OCI-LY7 (cell line): ENCODE measurements around the gene MDK. TPM values are rescaled to one million over a fixed set of nuclear protein-coding genes. Genes with fewer than 3 reads are reported as not detected.
A peak's percentile ranks its signal among the peaks of the same experiment; 100 is the strongest.

Experiments
- BruUV-seq: library from RNA; stranded (reverse); fragments of 400-500 nt; replicated peaks from 2 replicates; lab custom pipeline; 2021; lab: Mats Ljungman, UMichigan
- CTCF ChIA-PET: fragments of 300-600 bp; sonication (Branson Sonifier 250); formaldehyde crosslinking; loops from one replicate; lab custom pipeline; 2022; ENCODE audit warnings: antibody characterized with exemption; ENCODE audit not compliant: unreplicated experiment; lab: Charles Lee
- POLR2A ChIA-PET: fragments of 300-600 bp; sonication (Branson Sonifier 250); formaldehyde crosslinking; loops from one replicate; lab custom pipeline; 2022; ENCODE audit warnings: antibody characterized with exemption; lab: Charles Lee
- DNase-seq: peaks from one replicate; pipeline ENCODE4 v3.0.0-alpha.2; 2015; ENCODE audit warnings: low spot score
- H2AFZ ChIP-seq: fragments of 200-600 bp; sonication (generic), shearing (Covaris generic); 2 replicates; pipeline ENCODE4 v1.6.1; 2014; ENCODE audit warnings: mild to moderate bottlenecking, antibody characterized with exemption, low read length, moderate library complexity
- H3K27ac ChIP-seq: fragments of 200-600 bp; sonication (generic); 2 replicates; pipeline ENCODE4 v1.5.1; 2014; ENCODE audit warnings: mixed run types, low read depth, mild to moderate bottlenecking, moderate library complexity, low read length, inconsistent platforms; ENCODE audit not compliant: poor library complexity, severe bottlenecking
- H3K36me3 ChIP-seq: fragments of 200-600 bp; sonication (generic); 2 replicates; pipeline ENCODE4 v1.6.1; 2014; ENCODE audit warnings: mild to moderate bottlenecking, antibody characterized with exemption, low read length, moderate library complexity, mixed read lengths; ENCODE audit not compliant: insufficient read depth
- H3K4me1 ChIP-seq: fragments of 200-600 bp; sonication (generic); 2 replicates; pipeline ENCODE4 v1.5.1; 2014; ENCODE audit warnings: mild to moderate bottlenecking, low read length; ENCODE audit not compliant: insufficient read depth, poor library complexity, severe bottlenecking
- H3K4me2 ChIP-seq: fragments of 200-600 bp; sonication (generic); 2 replicates; pipeline ENCODE4 v1.6.1; 2014; ENCODE audit warnings: mild to moderate bottlenecking, low read length
- H3K4me3 ChIP-seq: fragments of 200-600 bp; sonication (generic); 2 replicates; pipeline ENCODE4 v1.5.1; 2014; ENCODE audit warnings: mild to moderate bottlenecking, low read depth, low read length; ENCODE audit not compliant: poor library complexity, severe bottlenecking
- H3K79me2 ChIP-seq: fragments of 200-600 bp; sonication (generic); 2 replicates; pipeline ENCODE4 v1.6.1; 2016; ENCODE audit warnings: low read depth, mild to moderate bottlenecking, low read length, moderate library complexity, mixed read lengths; ENCODE audit not compliant: insufficient read depth
- H3K9me2 ChIP-seq: fragments of 200-600 bp; sonication (generic); 2 replicates; pipeline ENCODE4 v1.6.1; 2016; ENCODE audit warnings: mild to moderate bottlenecking, low read length, mixed read lengths; ENCODE audit not compliant: insufficient read depth
- H3K9me3 ChIP-seq: fragments of 200-600 bp; sonication (generic); 2 replicates; pipeline ENCODE4 v1.6.1; 2014; ENCODE audit warnings: mild to moderate bottlenecking, mixed run types, low read length, mixed read lengths
- H4K20me1 ChIP-seq: fragments of 200-600 bp; sonication (generic); 2 replicates; pipeline ENCODE4 v1.6.1; 2014; ENCODE audit warnings: mild to moderate bottlenecking, antibody characterized with exemption, low read length, moderate library complexity, mixed read lengths; ENCODE audit not compliant: insufficient read depth
- CTCF ChIP-seq: fragments of 200-600 bp; sonication (generic); conservative IDR thresholded peaks from 2 replicates; pipeline ENCODE4 v1.5.1; 2014; ENCODE audit warnings: mild to moderate bottlenecking, antibody characterized with exemption, low read length, moderate library complexity, mixed read lengths
- EZH2phosphoT487 ChIP-seq: fragments of 200-600 bp; sonication (generic); IDR thresholded peaks from 2 replicates; pipeline ENCODE4 v1.6.1; 2018; ENCODE audit warnings: low read depth, borderline replicate concordance, mild to moderate bottlenecking, mixed run types, antibody characterized with exemption, low read length, moderate library complexity, mixed read lengths
- intact Hi-C: fragments of 100-400 bp; cut with micrococcal nuclease; formaldehyde crosslinking; loops from one replicate; pipeline ENCODE4 v1.10.0; 2022; ENCODE audit not compliant: unreplicated experiment
- total RNA-seq, 2 experiments: library from RNA; depleted of rRNA in 1 of 2; stranded (reverse); fragments of >200 nt in 1 of 2; shearing (Covaris generic) in 1 of 2; gene quantifications; 2 replicates each; pipeline ENCODE4 v1.2.3, GENCODE V29; 2014 to 2022

Gene MDK
- total RNA-seq, 2 experiments from 2014 or later = 5.1 to 6.2 TPM

GRCh38 chr11:46376258-46377050, 5.0 kb upstream of the MDK start:
- H3K9me3 ChIP-seq = no peaks in the 10 kb centered on the region
- no TSS peak for BruUV-seq
- ChIA-PET CTCF (no interaction called here), POLR2A (interaction anchor here (1.0 kb wide), 1 partner anchor 15 kb away, joined by 3 read pairs; no protein-coding TSS in a partner anchor)
- H4K20me1 ChIP-seq = no peaks in the 10 kb centered on the region
- H3K36me3 ChIP-seq = peaks cover 63% of the 10 kb centered on the region
- no peaks in the 10 kb centered on the region for H3K9me2 ChIP-seq
- no peak overlapping the region for H2AFZ ChIP-seq
- intact Hi-C loops = no loop called here
- DNase-seq = no peak
- H3K4me2 ChIP-seq = no peak overlapping the region
- no peaks in the 10 kb centered on the region for H3K79me2 ChIP-seq
- H3K4me1 ChIP-seq = peaks cover 11% of the 10 kb centered on the region
- no peak overlapping the region for H3K27ac ChIP-seq
- no peak overlapping the region for H3K4me3 ChIP-seq
- TF ChIP-seq EZH2phosphoT487 (no peak), CTCF (no peak)

GRCh38 chr11:46377290-46377689, 4.2 kb upstream of the MDK start:
- Histone ChIP-seq H2AFZ (no peak overlapping the region), H3K4me3 (no peak overlapping the region), H4K20me1 (no peaks in the 10 kb centered on the region), H3K79me2 (no peaks in the 10 kb centered on the region), H3K27ac (no peak overlapping the region), H3K36me3 (peaks cover 56% of the 10 kb centered on the region), H3K4me1 (peaks cover 11% of the 10 kb centered on the region), H3K9me2 (no peaks in the 10 kb centered on the region), H3K9me3 (no peaks in the 10 kb centered on the region), H3K4me2 (no peak overlapping the region)
- TF ChIP-seq CTCF (no peak), EZH2phosphoT487 (no peak)
- POLR2A ChIA-PET = no interaction called here
- no TSS peak for BruUV-seq
- CTCF ChIA-PET = no interaction called here
- DNase-seq = no peak
- intact Hi-C loops = no loop called here

- H3K27ac ChIP-seq = no peak overlapping the region
- no peaks in the 10 kb centered on the region for H3K79me2 ChIP-seq
- no peaks in the 10 kb centered on the region for H3K9me2 ChIP-seq
- peaks cover 11% of the 10 kb centered on the region for H3K4me1 ChIP-seq
- no peaks in the 10 kb centered on the region for H3K9me3 ChIP-seq
- no peak overlapping the region for H2AFZ ChIP-seq
- H3K4me3 ChIP-seq = no peak overlapping the region
- H4K20me1 ChIP-seq = no peaks in the 10 kb centered on the region
- BruUV-seq = TSS peak; percentile 58
- ChIA-PET POLR2A (interaction anchor here (1.0 to 1.2 kb wide), 2 partner anchors 17 to 18 kb away, joined by 3 read pairs; no protein-coding TSS in a partner anchor), CTCF (no interaction called here)
- intact Hi-C loops = no loop called here
- no peak for DNase-seq
- peaks cover 52% of the 10 kb centered on the region for H3K36me3 ChIP-seq
- no peak for TF ChIP-seq EZH2phosphoT487
- no peak for TF ChIP-seq CTCF
- no peak overlapping the region for H3K4me2 ChIP-seq
Observed at GRCh38 chr11:46377831-46378230, 3.6 kb upstream of the MDK start.
